ENCODE results near the gene FBXO7. TPM values are rescaled to one million over a fixed set of nuclear protein-coding genes. Genes with fewer than 3 reads are reported as not detected.
A peak's percentile ranks its signal among the peaks of the same experiment; 100 is the strongest.

FBXO7 gene
- total RNA-seq, 1 experiment from 2014 or later: 85.6 TPM

GRCh38 chr22:32531931-32532819 is 57.6 kb downstream of the FBXO7 start:
- peak; percentile 79 for DNase-seq (ENCODE audit: low read depth)

DNA sequence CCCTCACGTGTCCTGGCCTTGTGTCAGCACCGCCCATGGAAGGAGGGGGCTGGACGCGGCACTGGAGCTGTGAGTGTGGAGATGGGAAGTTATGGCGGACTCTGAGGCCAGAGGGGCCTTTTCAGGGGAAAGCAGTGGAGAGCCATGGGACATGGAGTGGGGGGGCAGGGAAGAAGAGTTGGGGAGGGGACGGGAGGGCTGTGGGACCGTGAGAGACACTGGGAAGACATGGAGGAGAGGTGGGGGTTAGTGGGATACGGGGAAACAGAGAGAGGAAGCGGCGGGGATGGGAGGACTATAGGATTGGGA is 58.2 kb downstream of the FBXO7 start:
- DNase-seq (ENCODE audit: low read depth): no peak

DNA sequence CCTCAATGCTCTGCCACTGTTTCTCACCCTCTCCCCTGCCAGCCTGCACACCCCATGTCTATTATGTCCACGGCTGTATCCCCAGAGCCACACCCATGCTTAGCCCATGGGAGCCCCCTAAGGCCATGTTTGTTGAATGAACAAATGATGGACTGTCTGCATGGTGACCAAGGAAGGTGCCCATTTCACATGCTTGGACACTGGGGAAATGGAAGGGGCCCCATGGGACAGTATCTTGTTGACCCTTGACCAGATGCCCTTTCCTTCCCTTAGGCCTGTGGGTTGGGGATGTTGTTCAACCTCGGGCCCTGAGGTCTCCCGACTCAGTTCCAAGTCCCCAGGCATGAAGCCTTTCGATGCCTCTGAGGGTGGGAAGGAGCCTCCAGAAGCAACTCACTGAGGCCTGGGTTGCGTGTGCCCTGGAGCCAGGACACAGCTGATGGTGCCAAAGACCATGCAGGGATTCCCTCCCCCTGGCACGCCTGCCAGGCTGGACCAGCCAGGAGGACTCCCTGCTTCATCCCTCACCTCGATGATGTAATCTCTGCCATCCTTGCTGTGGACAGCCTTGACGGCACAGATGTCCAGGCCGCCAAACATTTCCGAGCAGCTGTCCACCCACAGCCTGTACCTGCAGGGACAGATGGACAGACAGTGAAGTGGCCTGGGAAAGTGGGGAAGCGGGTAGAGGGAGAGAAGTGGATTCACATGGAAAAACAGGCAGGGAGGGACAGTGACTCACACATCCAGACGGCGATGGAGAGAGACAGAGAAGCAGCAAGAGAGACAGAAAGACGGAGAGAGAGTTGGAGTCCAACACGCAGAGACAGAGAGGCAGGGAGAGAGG is 58.9 kb downstream of the FBXO7 start:
- DNase-seq (ENCODE audit: low read depth): peak; percentile 63

DNA sequence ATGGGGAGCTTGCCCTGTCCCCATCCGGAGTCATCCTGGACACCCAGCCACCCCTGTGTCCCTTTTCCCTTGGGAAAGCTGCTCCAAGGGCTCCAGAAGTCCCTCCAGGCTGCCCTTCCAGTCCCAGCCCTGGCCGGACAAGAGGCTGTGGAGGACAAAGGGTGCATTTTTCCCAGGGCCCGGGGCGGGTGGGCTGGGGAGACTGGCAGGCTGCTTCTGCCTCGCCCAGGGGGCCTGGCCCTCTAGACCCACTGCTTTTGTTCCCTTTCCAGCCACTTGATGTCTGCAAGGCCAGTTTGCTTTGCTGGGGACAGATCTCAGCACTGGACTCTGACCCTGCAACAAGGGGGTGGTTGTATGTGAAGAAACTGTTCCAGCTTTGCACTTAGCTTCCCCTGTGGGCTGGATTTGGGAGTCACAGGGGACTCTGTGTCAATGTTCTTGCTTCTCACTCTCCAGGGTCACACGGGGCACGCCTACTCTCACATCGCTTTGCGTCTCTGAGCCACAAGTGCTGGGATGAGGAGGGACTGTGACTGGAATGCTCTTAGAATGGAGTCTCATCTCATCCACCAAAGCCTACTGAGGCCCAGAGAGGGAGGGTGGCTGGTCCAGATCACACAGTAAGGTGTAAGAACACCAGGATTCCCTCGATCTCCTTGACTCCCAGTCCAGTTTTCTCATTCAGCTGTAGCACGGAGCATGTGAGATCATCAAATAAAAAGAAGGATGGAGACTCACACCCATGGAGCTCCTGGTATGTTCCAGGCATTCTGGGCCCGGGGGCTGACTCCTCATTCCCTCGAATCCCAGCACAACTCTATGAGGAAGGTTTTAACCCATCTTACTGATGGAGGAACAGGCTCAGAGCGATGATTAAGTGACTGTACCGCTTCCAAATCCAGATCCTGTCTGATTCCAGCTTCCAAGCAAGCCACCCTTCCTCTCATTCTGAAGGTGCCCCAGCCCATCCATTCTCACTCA is 59.9 kb downstream of the FBXO7 start:
- no peak for DNase-seq (ENCODE audit: low read depth)

DNA sequence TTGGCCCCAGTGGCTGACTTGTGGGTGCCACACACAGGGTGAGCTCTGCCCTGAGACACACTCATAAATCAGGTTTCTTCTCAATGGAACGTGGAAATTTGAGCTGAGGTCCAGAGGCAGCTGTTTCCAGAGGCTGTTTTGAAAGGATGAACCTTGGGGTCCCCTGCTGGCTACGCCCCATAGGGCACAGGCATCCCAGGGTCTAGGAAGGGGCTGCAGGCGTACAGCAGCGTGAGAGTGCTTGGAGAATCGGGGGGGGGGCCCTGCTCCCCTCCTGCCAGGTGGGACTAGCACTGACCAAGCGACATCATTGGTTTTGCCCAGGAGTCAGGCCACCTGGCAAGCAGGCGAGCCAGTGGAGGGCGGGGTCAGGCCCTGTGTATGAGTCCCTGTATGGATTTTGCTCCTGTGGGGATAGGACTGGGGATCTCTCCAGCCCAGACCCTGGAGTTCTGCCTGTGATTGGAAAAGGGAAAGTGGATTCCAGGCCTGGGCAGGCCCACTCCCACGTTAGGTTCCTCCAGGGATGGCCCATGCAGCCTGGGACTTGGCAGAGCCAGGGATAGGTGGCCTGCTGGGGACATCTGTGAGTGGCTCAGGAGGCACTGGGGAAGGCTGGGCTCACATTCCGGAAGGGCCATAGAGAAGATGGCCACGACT is 61.0 kb downstream of the FBXO7 start:
- DNase-seq (ENCODE audit: low read depth): no peak

- DNase-seq (ENCODE audit: low read depth): no peak
Observed at GRCh38 chr22:32536352-32536751, 61.7 kb downstream of the FBXO7 start.

- no peak for DNase-seq (ENCODE audit: low read depth)
Observed at GRCh38 chr22:32538521-32538920, 63.9 kb downstream of the FBXO7 start.

- DNase-seq (ENCODE audit: low read depth): peak; percentile 66
Observed at GRCh38 chr22:32539631-32540421, 65.2 kb downstream of the FBXO7 start.

- DNase-seq (ENCODE audit: low read depth): no peak
Observed at GRCh38 chr22:32541481-32541880, 66.9 kb downstream of the FBXO7 start.

DNA sequence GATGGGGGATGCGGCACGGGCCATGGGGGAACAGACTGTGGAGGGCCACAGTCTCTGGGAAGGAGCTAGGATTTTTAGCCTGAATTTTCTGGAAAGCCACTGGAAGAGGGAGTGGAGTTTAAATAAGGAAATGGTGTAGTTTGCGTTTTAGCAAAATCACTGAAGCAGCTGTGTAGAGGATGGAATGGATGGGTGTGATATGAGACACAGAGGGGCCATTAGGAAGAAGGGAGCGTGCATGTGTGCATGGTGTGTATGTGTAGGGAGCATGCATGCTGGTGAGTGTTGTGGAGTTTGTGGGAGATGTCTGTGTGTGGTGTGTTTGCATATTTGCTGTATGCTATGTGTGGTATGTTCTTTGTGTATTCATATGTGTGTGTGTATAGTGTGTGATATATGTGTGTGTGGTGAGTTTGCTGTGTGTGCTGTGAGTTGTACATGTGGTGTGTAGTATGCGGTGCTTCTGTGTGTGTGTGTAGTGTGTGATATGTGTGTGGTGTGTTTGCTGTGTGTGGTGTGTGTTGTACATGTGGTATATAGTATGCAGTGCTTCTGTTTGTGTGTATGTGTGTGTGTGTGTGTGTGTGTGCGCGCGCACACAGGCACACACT is 67.6 kb downstream of the FBXO7 start:
- DNase-seq (ENCODE audit: low read depth): no peak

DNA sequence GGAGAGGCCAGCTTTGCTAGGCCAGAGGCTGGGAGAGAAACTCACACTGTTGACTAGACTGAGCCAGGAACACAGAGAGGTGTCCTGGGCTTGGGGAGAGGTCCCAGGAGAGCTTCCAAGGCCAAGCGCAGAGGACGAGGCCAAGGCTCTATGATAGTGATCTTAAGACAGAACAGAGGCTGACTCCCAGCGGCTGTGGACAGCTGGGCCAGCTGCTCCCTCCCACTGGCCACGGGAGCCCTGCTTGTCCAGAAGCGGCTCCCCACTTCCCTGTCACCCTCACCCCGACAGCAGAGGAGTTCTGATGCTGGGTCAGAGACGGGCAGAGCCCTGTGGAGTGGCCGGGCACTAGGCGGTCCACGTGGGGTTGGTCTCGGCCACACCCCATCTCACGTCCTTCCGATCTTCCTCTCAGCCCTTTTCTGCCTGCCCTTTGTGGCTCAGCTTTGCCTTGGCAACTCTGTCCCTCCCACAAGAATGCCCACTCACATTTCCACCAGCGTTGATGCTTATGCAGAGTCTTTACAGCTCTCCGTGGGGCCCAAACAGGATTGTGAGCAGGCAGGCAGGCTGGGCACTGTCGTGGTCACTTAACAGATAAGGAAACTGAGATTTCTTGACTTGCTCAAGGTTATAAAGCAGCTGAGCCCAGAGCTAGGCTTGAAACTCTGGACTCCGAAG is 68.2 kb downstream of the FBXO7 start:
- DNase-seq (ENCODE audit: low read depth): no peak

DNA sequence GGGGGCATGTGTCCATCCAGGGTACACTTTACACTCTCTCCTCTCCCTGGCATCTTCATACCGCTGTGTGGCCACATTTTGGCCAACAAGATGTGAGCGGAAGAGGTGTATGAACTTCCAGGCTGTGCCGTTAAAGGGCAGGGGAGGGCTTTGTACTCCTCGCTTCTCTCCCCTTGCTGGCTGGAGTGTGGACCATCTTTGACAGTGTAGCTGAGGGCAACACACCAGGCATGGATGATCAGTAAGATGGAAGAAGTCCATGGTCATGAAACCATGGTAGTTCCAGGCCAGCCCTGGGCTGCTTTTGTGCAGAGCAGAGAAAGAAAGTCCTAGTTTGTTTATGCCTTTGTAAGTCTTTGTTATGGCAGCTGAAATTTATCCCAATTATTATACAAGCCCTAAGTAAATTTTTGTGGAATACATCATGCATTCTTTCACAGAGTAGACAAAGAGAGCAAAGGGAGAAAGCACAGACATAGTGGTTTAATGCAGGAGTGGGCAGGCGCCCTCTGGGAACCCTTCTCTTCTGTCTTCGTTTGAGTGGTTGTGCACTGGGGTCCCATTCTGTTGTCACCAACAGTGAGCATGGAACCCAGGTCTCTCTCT is 70.4 kb downstream of the FBXO7 start:
- DNase-seq (ENCODE audit: low read depth): no peak

GRCh38 chr22:32545801-32546200 is 71.2 kb downstream of the FBXO7 start:
- no peak for DNase-seq (ENCODE audit: low read depth)

DNA sequence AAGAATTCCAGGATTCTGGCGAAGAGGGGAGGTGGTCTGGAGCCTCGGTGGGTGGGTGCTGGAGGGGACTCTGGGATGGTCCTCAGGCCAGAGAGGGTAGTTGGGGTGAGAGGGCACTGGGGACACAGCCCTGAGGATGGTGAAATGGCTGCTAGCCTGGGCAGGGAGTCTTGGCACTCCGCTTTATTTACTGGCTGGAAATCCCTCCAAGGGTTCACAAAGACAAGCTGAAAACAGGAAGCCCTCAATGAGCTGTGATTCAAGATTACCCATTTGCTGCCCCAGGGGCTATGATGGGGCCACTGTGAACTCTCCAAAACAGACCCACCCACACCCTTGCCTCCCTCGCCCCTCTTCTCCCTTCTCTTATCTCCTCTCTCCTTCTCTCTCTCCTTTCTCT is 71.9 kb downstream of the FBXO7 start:
- DNase-seq (ENCODE audit: low read depth): no peak

GRCh38 chr22:32546935-32547334 is 72.3 kb downstream of the FBXO7 start:
- DNase-seq (ENCODE audit: low read depth): no peak

DNA sequence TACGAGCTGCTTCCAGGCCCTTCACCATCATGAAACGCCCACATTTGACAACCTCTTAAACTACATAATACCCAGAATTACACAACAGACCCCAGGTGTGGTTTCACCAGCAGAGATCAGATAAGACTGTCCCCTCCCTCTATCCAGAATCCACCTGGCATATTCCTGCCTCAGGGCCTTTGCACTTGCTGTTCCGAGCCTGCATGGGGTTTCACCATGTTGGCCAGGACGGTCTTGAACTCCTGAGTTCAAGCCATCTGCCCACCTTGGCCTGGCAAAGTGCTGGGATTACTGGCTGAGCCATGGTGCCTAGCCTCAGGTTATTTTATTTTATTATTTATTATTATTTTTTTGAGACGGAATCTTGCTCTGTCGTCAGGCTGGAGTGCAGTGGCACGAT is 73.4 kb downstream of the FBXO7 start:
- DNase-seq (ENCODE audit: low read depth): no peak
